GM18505 (cell line): ENCODE data around the gene CORO6.
"Not testable (repeated sequence)": the region's sequence is repeated elsewhere in the genome, so short reads cannot be mapped to it uniquely, and the experiment has no call there.

ENCODE experiments used
- ATAC-seq: cut with Tn5 transposase; IDR thresholded peaks from one replicate; pipeline ENCODE4 v1.9.1; 2021; ENCODE audit not compliant: unreplicated experiment
- POLR2A ChIP-seq: IDR thresholded peaks from 4 replicates; pipeline ENCODE4 v1.6.1; 2011; ENCODE audit warnings: borderline replicate concordance; ENCODE audit not compliant: insufficient read depth, insufficient read length; ENCODE audit errors: extremely low read depth

The CORO6 gene

GRCh38 chr17:29622337-29623282 lies at the start of gene CORO6:
Gene CORO6 (minus strand): TSS chr17:29622912. CDS start chr17:29621421, 1,491 bp downstream.
- no peak for ATAC-seq
- TF ChIP-seq POLR2A = no peak

GRCh38 chr17:29671661-29672060 lies 48.9 kb upstream of the CORO6 start:
- no peak for TF ChIP-seq POLR2A
- ATAC-seq = no peak

- ATAC-seq = no peak
- no peak for TF ChIP-seq POLR2A
Measured at GRCh38 chr17:29669266-29669665, 46.6 kb upstream of the CORO6 start.

GRCh38 chr17:29667969-29668368 lies 45.3 kb upstream of the CORO6 start:
- no peak for ATAC-seq
- no peak for TF ChIP-seq POLR2A

GRCh38 chr17:29665481-29665810 lies 42.7 kb upstream of the CORO6 start:
- no peak for TF ChIP-seq POLR2A
- no peak for ATAC-seq

- no peak for TF ChIP-seq POLR2A
- ATAC-seq = no peak
Measured at GRCh38 chr17:29664743-29665480, 42.2 kb upstream of the CORO6 start.

GRCh38 chr17:29663155-29663554 lies 40.4 kb upstream of the CORO6 start:
- TF ChIP-seq POLR2A = no peak
- ATAC-seq = no peak

GRCh38 chr17:29661213-29661612 lies 38.5 kb upstream of the CORO6 start:
- no peak for ATAC-seq

GRCh38 chr17:29659155-29659554 lies 36.4 kb upstream of the CORO6 start:
- ATAC-seq = no peak
- no peak for TF ChIP-seq POLR2A

More at GRCh38 chr17:29661213-29661612, 38.5 kb upstream of the CORO6 start:
- no peak for TF ChIP-seq POLR2A

GRCh38 chr17:29655323-29655722 lies 32.6 kb upstream of the CORO6 start:
- no peak for TF ChIP-seq POLR2A
- ATAC-seq = no peak

GRCh38 chr17:29653995-29654714 lies 31.4 kb upstream of the CORO6 start:
- ATAC-seq = no peak
- no peak for TF ChIP-seq POLR2A

- no peak for ATAC-seq
- no peak for TF ChIP-seq POLR2A
Measured at GRCh38 chr17:29652976-29653375, 30.3 kb upstream of the CORO6 start.

GRCh38 chr17:29651913-29652312 lies 29.2 kb upstream of the CORO6 start:
- not testable (repeated sequence) for ATAC-seq
